ENCODE data around the gene C12orf76. TPM values are rescaled to one million over a fixed set of nuclear protein-coding genes. Genes with fewer than 3 reads are reported as not detected.

Gene C12orf76
- total and polyA plus RNA-seq, 2 of the 13 experiments (the other 11 are each of a cell fraction or from before 2014, with no cell fraction given), result 15.8 to 38.4 TPM

- peak; percentile 45; the same call in 1 of the 2 replicates for TF ChIP-seq KDM4B (CRISPR knock-in tag; IDR thresholded peaks at IDR 0.05)
- TF ChIP-seq SMAD9 (CRISPR knock-in tag; IDR thresholded peaks at IDR 0.05), result no peak
- TF ChIP-seq TCF7 (IDR thresholded peaks at IDR 0.05; ENCODE audit: low read depth), result peak; percentile 69
- TF ChIP-seq MXI1 (IDR thresholded peaks at IDR 0.05; ENCODE audit: borderline replicate concordance, low read depth, low read length), result peak; percentile 51; the same call in 1 of the 3 replicates
- TF ChIP-seq MAFG (CRISPR knock-in tag; IDR thresholded peaks at IDR 0.05), result no peak
- no peak for TF ChIP-seq ZC3H13 (CRISPR knock-in tag; IDR thresholded peaks at IDR 0.05)
- no peak for TF ChIP-seq DMAP1 (CRISPR knock-in tag; IDR thresholded peaks at IDR 0.05)
- TF ChIP-seq ZNF530 (CRISPR knock-in tag; IDR thresholded peaks at IDR 0.05; ENCODE audit: low read depth), result no peak
- no peak for TF ChIP-seq IRF1 (CRISPR knock-in tag; IDR thresholded peaks at IDR 0.05; ENCODE audit: low read depth)
- no peak for TF ChIP-seq ZBTB42 (CRISPR knock-in tag; IDR thresholded peaks at IDR 0.05)
- TF ChIP-seq ZNF543 (CRISPR knock-in tag; IDR thresholded peaks at IDR 0.05), result no peak; the same call in 1 of the 2 replicates
- TF ChIP-seq BRCA1 (CRISPR knock-in tag; IDR thresholded peaks at IDR 0.05), result no peak
- TF ChIP-seq AGO1 (IDR thresholded peaks at IDR 0.05; ENCODE audit: low read depth, low read length, poor library complexity, severe bottlenecking), result no peak
- no peak for TF ChIP-seq ZNF737 (CRISPR knock-in tag; IDR thresholded peaks at IDR 0.05; ENCODE audit: borderline replicate concordance)
- TF ChIP-seq PATZ1 (CRISPR knock-in tag; IDR thresholded peaks at IDR 0.05), result peak; percentile 45
- 0 out of 2 replicates have a peak, but pooled peaks have one; percentile 60 for TF ChIP-seq ARID2 (CRISPR knock-in tag; IDR thresholded peaks at IDR 0.05; ENCODE audit: borderline replicate concordance)
- no peak for TF ChIP-seq RBM39 (IDR thresholded peaks at IDR 0.05; ENCODE audit: low read depth, low read length, poor library complexity, severe bottlenecking)
- no peak for TF ChIP-seq NKX3-1 (CRISPR knock-in tag; IDR thresholded peaks at IDR 0.05)
- TF ChIP-seq TGIF2 (CRISPR knock-in tag; IDR thresholded peaks at IDR 0.05), result no peak
- no peak for TF ChIP-seq HNRNPUL1 (IDR thresholded peaks at IDR 0.05; ENCODE audit: low read depth, low read length)
- TF ChIP-seq ZNF275 (CRISPR knock-in tag; IDR thresholded peaks at IDR 0.05; ENCODE audit: borderline replicate concordance), result no peak
- TF ChIP-seq EED (CRISPR knock-in tag; IDR thresholded peaks at IDR 0.05), result no peak
- no peak for TF ChIP-seq EHMT2 (IDR thresholded peaks at IDR 0.05; ENCODE audit: borderline replicate concordance, low read depth, low read length)
- TF ChIP-seq ZNF362 (CRISPR knock-in tag; IDR thresholded peaks at IDR 0.05; ENCODE audit: borderline replicate concordance), result peak; percentile 85
These were observed 9.1 kb downstream of the C12orf76 start (continued) for GRCh38 chr12:110039085-110039807.

All from HepG2 (cell line).